GM18502 (cell line): ENCODE measurements around the gene CALHM2.
"Not testable (repeated sequence)": the region's sequence is repeated elsewhere in the genome, so short reads cannot be mapped to it uniquely, and the experiment has no call there.

Experiments
- ATAC-seq: cut with Tn5 transposase; IDR thresholded peaks from one replicate; pipeline ENCODE4 v1.9.1; 2021; ENCODE audit warnings: mild to moderate bottlenecking; ENCODE audit not compliant: unreplicated experiment, poor library complexity

The CALHM2 gene

GRCh38 chr10:103423748-103424147 is 28.4 kb downstream of the CALHM2 start:
- no peak for ATAC-seq

DNA sequence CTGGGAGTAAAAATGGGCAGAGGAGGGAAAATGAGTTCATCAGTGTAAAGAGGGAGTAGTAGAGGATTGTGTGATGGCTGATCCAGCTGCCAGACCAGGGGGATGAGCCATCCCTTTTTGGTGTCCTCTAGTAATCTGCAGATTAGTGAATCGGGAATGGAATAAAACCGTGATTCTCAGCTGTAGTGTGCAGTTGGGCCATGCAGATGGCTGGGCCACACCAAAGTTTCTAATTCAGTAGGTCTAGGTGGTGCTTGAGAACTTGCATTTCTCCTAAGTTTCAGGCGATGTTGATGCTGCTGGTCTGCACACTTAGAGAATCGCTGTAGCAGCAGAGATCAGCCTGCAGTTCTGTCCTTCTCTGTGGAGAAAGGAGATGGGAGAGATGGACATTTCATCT is 33.1 kb downstream of the CALHM2 start:
- ATAC-seq, result no peak

- no peak for ATAC-seq
Observed at GRCh38 chr10:103417601-103418000, 34.6 kb downstream of the CALHM2 start.

- ATAC-seq, result not testable (repeated sequence)
Observed at GRCh38 chr10:103417148-103417469, 35.1 kb downstream of the CALHM2 start.

DNA sequence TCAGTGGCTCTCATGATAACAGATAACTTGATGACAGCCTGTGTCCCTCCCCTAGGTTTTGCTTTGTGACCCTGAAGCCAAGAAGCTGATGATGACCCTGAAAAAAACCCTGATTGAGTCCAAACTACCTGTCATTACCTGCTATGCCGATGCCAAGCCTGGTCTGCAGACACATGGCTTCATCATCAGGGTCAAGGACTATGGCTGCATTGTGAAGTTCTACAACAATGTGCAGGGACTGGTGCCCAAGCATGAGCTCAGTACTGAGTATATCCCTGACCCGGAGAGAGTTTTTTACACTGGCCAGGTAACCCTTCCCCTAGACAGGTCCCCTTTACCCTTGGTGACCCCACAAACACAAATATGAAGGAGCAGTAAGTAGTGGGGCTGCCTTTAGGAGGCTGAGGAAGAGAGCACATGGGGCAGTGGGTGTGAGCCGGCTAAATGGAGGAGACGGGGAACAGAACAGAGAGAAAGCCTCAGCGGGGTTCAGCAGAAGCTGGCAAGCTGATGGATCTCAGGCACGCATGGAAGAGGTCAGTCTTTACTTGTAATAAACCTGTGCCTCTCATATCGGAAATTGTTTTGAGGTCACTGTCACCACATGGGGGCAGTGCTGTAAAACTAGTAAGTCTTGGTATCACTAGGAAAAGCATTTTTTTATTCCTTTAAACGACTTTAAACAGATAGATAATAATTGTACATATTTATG is 35.6 kb downstream of the CALHM2 start:
- ATAC-seq, result no peak

DNA sequence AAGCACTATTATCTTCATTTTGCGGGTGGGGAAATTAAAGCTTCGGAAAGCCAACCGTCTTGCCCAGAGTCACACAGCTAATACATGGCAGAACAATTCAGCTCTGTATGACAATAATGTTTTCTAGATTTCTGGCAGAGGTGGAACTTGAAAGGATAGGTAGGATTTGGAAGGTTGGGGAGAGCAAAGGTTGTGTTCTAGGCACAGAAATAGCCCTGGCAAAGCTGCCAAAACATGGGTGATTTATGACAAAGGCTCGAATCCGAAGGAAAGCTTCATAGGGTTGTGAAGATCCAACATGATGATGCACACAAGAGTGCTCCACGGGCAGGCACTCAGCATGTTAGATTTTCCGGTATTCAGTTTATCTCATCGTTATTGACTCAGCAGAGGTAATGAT is 36.6 kb downstream of the CALHM2 start:
- ATAC-seq, result no peak

DNA sequence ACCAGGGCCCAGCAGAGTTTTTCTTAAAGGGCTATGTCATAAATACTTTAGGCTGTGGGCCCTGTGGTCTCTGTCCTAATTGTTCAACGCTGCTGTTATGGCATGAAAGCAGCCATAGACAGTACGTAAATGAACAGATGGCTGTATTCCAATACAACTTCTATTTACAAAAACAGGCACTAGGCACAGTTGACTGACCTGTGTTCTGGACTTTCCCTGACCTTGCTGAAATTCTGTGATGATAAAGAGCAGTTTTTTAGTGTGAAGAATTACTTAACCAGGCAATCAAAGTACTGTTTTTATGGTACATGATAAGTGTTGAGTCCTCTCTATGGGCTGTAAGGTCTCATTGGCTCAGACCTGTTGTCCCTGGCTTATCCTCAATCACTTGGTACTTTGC is 38.6 kb downstream of the CALHM2 start:
- no peak for ATAC-seq

GRCh38 chr10:103397191-103397825 is 54.9 kb downstream of the CALHM2 start:
- no peak for ATAC-seq

GRCh38 chr10:103396789-103397087 is 55.4 kb downstream of the CALHM2 start:
- ATAC-seq, result no peak
